ENCODE data around the gene COG7. TPM values are rescaled to one million over a fixed set of nuclear protein-coding genes. Genes with fewer than 3 reads are reported as not detected.

COG7 gene
- total RNA-seq, 1 donor from 2014 or later = 24.0 TPM

DNA sequence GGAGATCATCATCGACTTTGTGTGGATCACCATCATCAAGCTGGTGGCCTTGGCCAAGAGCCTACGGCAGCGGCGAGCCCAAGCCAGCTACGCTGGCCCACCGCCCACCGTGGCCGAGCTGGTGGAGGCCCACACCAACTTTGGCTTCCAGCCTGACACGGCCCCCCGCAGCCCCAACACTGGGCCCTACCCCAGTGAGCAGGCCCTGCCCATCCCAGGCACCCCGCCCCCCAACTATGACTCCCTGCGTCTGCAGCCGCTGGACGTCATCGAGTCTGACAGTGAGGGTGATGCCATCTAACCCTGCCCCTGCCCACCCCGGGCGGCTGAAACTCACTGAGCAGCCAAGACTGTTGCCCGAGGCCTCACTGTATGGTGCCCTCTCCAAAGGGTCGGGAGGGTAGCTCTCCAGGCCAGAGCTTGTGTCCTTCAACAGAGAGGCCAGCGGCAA is 72.5 kb downstream of the COG7 start:
- TF ChIP-seq, protein P1, sequence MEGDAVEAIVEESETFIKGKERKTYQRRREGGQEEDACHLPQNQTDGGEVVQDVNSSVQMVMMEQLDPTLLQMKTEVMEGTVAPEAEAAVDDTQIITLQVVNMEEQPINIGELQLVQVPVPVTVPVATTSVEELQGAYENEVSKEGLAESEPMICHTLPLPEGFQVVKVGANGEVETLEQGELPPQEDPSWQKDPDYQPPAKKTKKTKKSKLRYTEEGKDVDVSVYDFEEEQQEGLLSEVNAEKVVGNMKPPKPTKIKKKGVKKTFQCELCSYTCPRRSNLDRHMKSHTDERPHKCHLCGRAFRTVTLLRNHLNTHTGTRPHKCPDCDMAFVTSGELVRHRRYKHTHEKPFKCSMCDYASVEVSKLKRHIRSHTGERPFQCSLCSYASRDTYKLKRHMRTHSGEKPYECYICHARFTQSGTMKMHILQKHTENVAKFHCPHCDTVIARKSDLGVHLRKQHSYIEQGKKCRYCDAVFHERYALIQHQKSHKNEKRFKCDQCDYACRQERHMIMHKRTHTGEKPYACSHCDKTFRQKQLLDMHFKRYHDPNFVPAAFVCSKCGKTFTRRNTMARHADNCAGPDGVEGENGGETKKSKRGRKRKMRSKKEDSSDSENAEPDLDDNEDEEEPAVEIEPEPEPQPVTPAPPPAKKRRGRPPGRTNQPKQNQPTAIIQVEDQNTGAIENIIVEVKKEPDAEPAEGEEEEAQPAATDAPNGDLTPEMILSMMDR (conservative IDR thresholded peaks at IDR 0.05) = no peak
- Mint-ChIP-seq H3K36me3 (no peaks in the 10 kb centered on the region), H3K4me1 (ENCODE audit: unreplicated experiment) (no peaks in the 10 kb centered on the region), H3K9me3 (no peaks in the 10 kb centered on the region), H3K27me3 (peaks cover 8% of the 10 kb centered on the region), H3K27ac (no peak overlapping the region), H3K4me3 (no peak overlapping the region)
- no peak for DNase-seq (ENCODE audit: extremely low spot score, unreplicated experiment)

GRCh38 chr16:23379707-23380106 is 73.3 kb downstream of the COG7 start:
- peaks cover 8% of the 10 kb centered on the region for H3K27me3 Mint-ChIP-seq
- H3K4me3 Mint-ChIP-seq = no peak overlapping the region
- H3K27ac Mint-ChIP-seq = no peak overlapping the region
- TF ChIP-seq, protein P1 (conservative IDR thresholded peaks at IDR 0.05) = no peak
- no peaks in the 10 kb centered on the region for H3K9me3 Mint-ChIP-seq
- no peak for DNase-seq (ENCODE audit: extremely low spot score, unreplicated experiment)
- no peaks in the 10 kb centered on the region for H3K4me1 Mint-ChIP-seq (ENCODE audit: unreplicated experiment)
- no peaks in the 10 kb centered on the region for H3K36me3 Mint-ChIP-seq

DNA sequence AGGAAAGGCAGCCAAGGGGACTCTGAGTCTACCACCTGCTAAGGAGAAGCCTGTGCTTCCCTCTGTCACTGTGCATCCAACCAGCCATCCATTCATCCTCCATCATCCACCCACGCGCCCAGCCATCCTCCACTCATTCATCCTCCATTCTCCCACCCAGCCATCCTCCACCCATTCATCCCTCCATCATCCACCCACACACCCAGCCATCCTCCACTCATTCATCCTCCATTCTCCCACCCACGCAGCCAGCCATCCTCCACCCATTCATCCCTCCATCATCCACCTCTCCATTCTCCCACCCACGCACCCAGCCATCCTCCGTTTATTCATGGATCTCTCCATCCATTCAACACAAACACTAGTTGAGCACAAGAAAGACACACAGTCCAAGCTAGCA is 74.1 kb downstream of the COG7 start:
- Mint-ChIP-seq H3K4me3 (no peak overlapping the region), H3K36me3 (no peaks in the 10 kb centered on the region), H3K27me3 (peaks cover 8% of the 10 kb centered on the region), H3K27ac (no peak overlapping the region), H3K4me1 (ENCODE audit: unreplicated experiment) (no peaks in the 10 kb centered on the region), H3K9me3 (no peaks in the 10 kb centered on the region)
- no peak for DNase-seq (ENCODE audit: extremely low spot score, unreplicated experiment)
- TF ChIP-seq, protein P1 (conservative IDR thresholded peaks at IDR 0.05) = no peak

DNA sequence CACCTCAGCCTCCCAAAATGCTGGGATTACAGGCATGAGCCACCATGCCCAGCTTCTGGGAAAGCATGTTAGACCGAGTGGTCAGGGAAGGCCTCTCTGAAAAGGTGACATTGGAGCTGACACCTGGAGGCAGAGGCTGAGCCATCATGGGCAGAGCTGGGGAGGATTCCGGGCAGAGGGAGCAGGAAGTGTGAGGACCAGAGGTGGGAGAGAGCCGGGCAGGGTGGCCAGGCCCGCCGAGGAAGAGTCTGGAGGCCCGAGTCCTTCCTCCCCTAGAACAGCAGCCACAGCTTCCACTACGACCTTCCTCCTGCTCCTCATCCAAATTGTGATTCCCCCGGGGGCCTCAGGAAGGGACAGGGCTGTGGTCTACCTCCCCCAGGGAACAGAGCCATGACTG is 74.7 kb downstream of the COG7 start:
- no peak for DNase-seq (ENCODE audit: extremely low spot score, unreplicated experiment)
- no peak overlapping the region for H3K27ac Mint-ChIP-seq
- no peak overlapping the region for H3K4me3 Mint-ChIP-seq
- TF ChIP-seq, protein P1 (conservative IDR thresholded peaks at IDR 0.05) = no peak
- H3K4me1 Mint-ChIP-seq (ENCODE audit: unreplicated experiment) = no peaks in the 10 kb centered on the region
- no peaks in the 10 kb centered on the region for H3K36me3 Mint-ChIP-seq
- no peaks in the 10 kb centered on the region for H3K9me3 Mint-ChIP-seq
- H3K27me3 Mint-ChIP-seq = peaks cover 12% of the 10 kb centered on the region

DNA sequence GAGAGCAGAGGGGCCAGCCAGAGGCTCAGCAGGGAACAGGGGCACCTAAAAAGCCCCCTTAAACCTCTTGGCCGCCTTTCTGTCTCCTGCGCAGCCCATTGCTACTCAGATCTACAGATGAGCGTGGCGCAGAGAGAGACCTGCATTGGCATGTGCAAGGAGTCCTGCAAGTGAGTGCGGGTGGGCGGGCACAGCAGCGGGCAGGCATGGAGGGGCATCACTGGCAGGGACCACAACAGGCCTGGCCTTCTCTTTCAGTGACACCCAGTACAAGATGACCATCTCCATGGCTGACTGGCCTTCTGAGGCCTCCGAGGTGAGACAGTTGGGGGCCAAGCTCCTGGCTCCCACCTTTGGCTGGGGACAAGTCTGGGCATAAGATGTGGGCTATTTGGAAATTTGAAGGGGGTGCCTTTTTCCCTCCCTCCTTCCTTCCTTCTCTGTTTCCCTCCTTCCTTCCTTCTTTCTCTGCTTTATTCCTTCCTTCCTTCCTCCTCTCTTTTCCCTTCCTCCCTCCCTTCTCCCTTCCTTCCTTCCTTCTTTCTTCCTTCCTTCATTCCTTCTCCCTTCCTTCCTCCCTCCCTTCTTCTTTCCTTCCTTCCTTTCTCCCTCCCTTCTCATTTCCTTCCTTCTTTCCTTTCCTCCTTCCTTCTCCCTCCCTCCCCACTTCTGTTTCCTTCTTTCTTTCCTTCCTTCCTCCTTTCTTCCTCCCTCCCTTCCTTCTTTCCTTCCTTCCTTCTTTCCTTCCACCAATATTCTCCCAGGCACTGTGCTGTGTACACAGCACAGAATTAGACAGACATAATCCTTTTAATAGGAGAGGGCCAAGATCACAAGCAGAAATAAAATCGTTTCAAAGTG is 75.7 kb downstream of the COG7 start:
- Mint-ChIP-seq H3K27ac (no peak overlapping the region), H3K36me3 (no peaks in the 10 kb centered on the region), H3K27me3 (peaks cover 12% of the 10 kb centered on the region), H3K9me3 (no peaks in the 10 kb centered on the region), H3K4me1 (ENCODE audit: unreplicated experiment) (no peaks in the 10 kb centered on the region), H3K4me3 (no peak overlapping the region)
- TF ChIP-seq, protein P1 (conservative IDR thresholded peaks at IDR 0.05) = no peak
- no peak for DNase-seq (ENCODE audit: extremely low spot score, unreplicated experiment)

All from type B pancreatic cell (in vitro differentiated cells).